Measurements from ENCODE around the gene TICRR.

Gene TICRR

GRCh38 chr15:89653578-89653977 lies 78.3 kb downstream of the TICRR start:
- DNase-seq (ENCODE audit: low read depth in 1 of 2, low spot score in 1 of 2) = no peak

- no peak for DNase-seq (ENCODE audit: low read depth in 1 of 2, low spot score in 1 of 2)
Measured at GRCh38 chr15:89654301-89654761, 79.1 kb downstream of the TICRR start.

GRCh38 chr15:89654847-89655805 lies 79.9 kb downstream of the TICRR start, which contains the start of gene KIF7:
KIF7 (minus strand) TSS chr15:89655467; CDS start chr15:89652930, 2,537 bp downstream.
- no peak for DNase-seq (ENCODE audit: low read depth in 1 of 2, low spot score in 1 of 2)

GRCh38 chr15:89656116-89656815 lies 81.0 kb downstream of the TICRR start:
- no peak for DNase-seq (ENCODE audit: low read depth in 1 of 2, low spot score in 1 of 2)

- DNase-seq (ENCODE audit: low read depth in 1 of 2, low spot score in 1 of 2) = no peak
Measured at GRCh38 chr15:89657686-89658200, 82.5 kb downstream of the TICRR start.

GRCh38 chr15:89659295-89659694 lies 84.0 kb downstream of the TICRR start:
- no peak for DNase-seq (ENCODE audit: low read depth in 1 of 2, low spot score in 1 of 2)

GRCh38 chr15:89660556-89660955 lies 85.3 kb downstream of the TICRR start:
- DNase-seq (ENCODE audit: low read depth in 1 of 2, low spot score in 1 of 2) = no peak

GRCh38 chr15:89662893-89663626 lies 87.8 kb downstream of the TICRR start:
- DNase-seq (ENCODE audit: low read depth in 1 of 2, low spot score in 1 of 2) = no peak

GRCh38 chr15:89664441-89665350 lies 89.4 kb downstream of the TICRR start:
- DNase-seq (ENCODE audit: low read depth in 1 of 2, low spot score in 1 of 2) = no peak

- no peak for DNase-seq (ENCODE audit: low read depth in 1 of 2, low spot score in 1 of 2)
Measured at GRCh38 chr15:89665449-89666181, 90.3 kb downstream of the TICRR start.

GRCh38 chr15:89666184-89666857 lies 91.1 kb downstream of the TICRR start:
- no peak for DNase-seq (ENCODE audit: low read depth in 1 of 2, low spot score in 1 of 2)

GRCh38 chr15:89666858-89667705 lies 91.8 kb downstream of the TICRR start:
- DNase-seq (ENCODE audit: low read depth in 1 of 2, low spot score in 1 of 2) = no peak

GRCh38 chr15:89667706-89667960 lies 92.4 kb downstream of the TICRR start:
- no peak for DNase-seq (ENCODE audit: low read depth in 1 of 2, low spot score in 1 of 2)

- DNase-seq (ENCODE audit: low read depth in 1 of 2, low spot score in 1 of 2) = no peak
Measured at GRCh38 chr15:89668171-89668570, 92.9 kb downstream of the TICRR start.

- DNase-seq (ENCODE audit: low read depth in 1 of 2, low spot score in 1 of 2) = no peak
Measured at GRCh38 chr15:89669309-89669865, 94.1 kb downstream of the TICRR start.

- no peak for DNase-seq (ENCODE audit: low read depth in 1 of 2, low spot score in 1 of 2)
Measured at GRCh38 chr15:89669941-89670340, 94.7 kb downstream of the TICRR start.

GRCh38 chr15:89670971-89671560 lies 95.8 kb downstream of the TICRR start:
- DNase-seq (ENCODE audit: low read depth in 1 of 2, low spot score in 1 of 2) = no peak

Measured in activated T-helper 1 cell treated with anti-CD3 and anti-CD28 coated beads, Interleukin-2, amount 50 U/mL, for 16 hours (primary cell).